Activated effector memory CD4-positive, alpha-beta T cell treated with anti-CD3 and anti-CD28 coated beads, Interleukin-2, amount 50 U/mL, for 16 hours (primary cell): Measurements from ENCODE around the gene CCL26.
"Not testable (repeated sequence)": the region's sequence is repeated elsewhere in the genome, so short reads cannot be mapped to it uniquely, and the experiment has no call there.

Experiments used
- DNase-seq: peaks from one replicate; pipeline ENCODE4 v3.0.0-alpha.2; 2020

CCL26 gene

GRCh38 chr7:75738604-75738974 lies 33.4 kb downstream of the CCL26 start, which contains the start of gene HIP1:
HIP1 (minus strand) TSS chr7:75738941; CDS start chr7:75738920, 21 bp downstream.
- no peak for DNase-seq

GRCh38 chr7:75737856-75738603 lies 34.0 kb downstream of the CCL26 start:
- DNase-seq = no peak

GRCh38 chr7:75735581-75736350 lies 36.2 kb downstream of the CCL26 start:
- DNase-seq = no peak

- no peak for DNase-seq
These were observed 37.2 kb downstream of the CCL26 start for GRCh38 chr7:75734586-75735458.

GRCh38 chr7:75732764-75733630 lies 39.0 kb downstream of the CCL26 start:
- no peak for DNase-seq

- no peak for DNase-seq
These were observed 39.9 kb downstream of the CCL26 start for GRCh38 chr7:75732016-75732521.

GRCh38 chr7:75729851-75730274 lies 42.1 kb downstream of the CCL26 start:
- no peak for DNase-seq

- DNase-seq = peak; percentile 70
These were observed 44.0 kb downstream of the CCL26 start for GRCh38 chr7:75727881-75728593.

GRCh38 chr7:75727351-75727750 lies 44.7 kb downstream of the CCL26 start:
- not testable (repeated sequence) for DNase-seq

GRCh38 chr7:75725306-75725705 lies 46.7 kb downstream of the CCL26 start:
- DNase-seq = no peak

GRCh38 chr7:75723444-75723843 lies 48.6 kb downstream of the CCL26 start:
- DNase-seq = no peak

GRCh38 chr7:75722373-75722772 lies 49.6 kb downstream of the CCL26 start:
- no peak for DNase-seq

- DNase-seq = not testable (repeated sequence)
These were observed 50.1 kb downstream of the CCL26 start for GRCh38 chr7:75721922-75722321.

GRCh38 chr7:75721426-75721825 lies 50.6 kb downstream of the CCL26 start:
- DNase-seq = no peak

GRCh38 chr7:75719626-75720025 lies 52.4 kb downstream of the CCL26 start:
- no peak for DNase-seq
